Measurements from ENCODE around the gene VIM. TPM values are rescaled to one million over a fixed set of nuclear protein-coding genes. Genes with fewer than 3 reads are reported as not detected.
A peak's percentile ranks its signal among the peaks of the same experiment; 100 is the strongest.

The VIM gene
- total and polyA plus RNA-seq, 2 donors (not counting 1 experiment from before 2014, with no cell fraction given) = 4,882 to 7,192 TPM

- peaks cover 67% of the 10 kb centered on the region for H3K79me2 ChIP-seq (ENCODE audit: control insufficient read depth, insufficient read depth, low read length)
These were observed 2.1 kb downstream of the VIM start for GRCh38 chr10:17229967-17230682.

DNA sequence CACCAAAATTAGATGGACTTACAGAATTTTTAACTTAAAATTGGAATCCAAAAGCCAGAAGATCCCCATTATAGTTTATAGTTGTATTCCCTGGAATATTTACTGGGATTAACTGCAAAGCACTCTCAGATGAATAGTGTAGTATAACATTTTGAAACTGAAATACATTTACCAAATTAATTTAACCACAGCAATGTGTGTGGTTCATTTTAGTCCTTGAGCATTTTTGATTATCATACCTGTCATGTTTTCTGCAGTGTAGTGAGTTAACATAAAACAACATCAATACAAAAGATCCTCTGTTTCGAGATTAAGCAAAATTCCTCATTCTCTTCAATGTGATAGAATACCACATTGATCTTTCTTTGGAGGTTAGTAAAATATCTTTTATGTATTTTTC lies 3.7 kb downstream of the VIM start:
- Histone ChIP-seq H3K4me2 (ENCODE audit: extremely low read depth, insufficient read depth, low read length) (peak overlapping the region; percentile 92), H3K9me3 (ENCODE audit: control insufficient read depth, insufficient read depth, low read depth, low read length) (no peaks in the 10 kb centered on the region), H3K27me3 (ENCODE audit: control insufficient read depth, insufficient read depth, low read length) (no peaks in the 10 kb centered on the region), H3K27ac (ENCODE audit: insufficient read depth, low read length) (peak overlapping the region; percentile 91), H3K36me3 (ENCODE audit: control insufficient read depth, insufficient read depth, low read length) (peaks cover 28% of the 10 kb centered on the region), H3K9ac (ENCODE audit: insufficient read depth, low read length) (peak overlapping the region; percentile 46), H3K79me2 (ENCODE audit: control insufficient read depth, insufficient read depth, low read length) (peaks cover 65% of the 10 kb centered on the region), H4K20me1 (ENCODE audit: control insufficient read depth, extremely low read depth, insufficient read depth, low read length) (peaks cover 22% of the 10 kb centered on the region), H3K4me1 (ENCODE audit: control insufficient read depth, extremely low read depth, insufficient read depth, low read length) (peaks cover 18% of the 10 kb centered on the region), H2AFZ (ENCODE audit: low read length) (no peak overlapping the region), H3K4me3 (replicated peaks in 1 of 4; ENCODE audit: control extremely low read depth in 1 of 4, insufficient read depth in 1 of 4, low read depth in 3 of 4, low read length in 4 of 4) (peak overlapping the region; percentile 64 to 100 (median 90))
- TF ChIP-seq CTCF (conservative IDR thresholded peaks at IDR 0.05 in 1 of 2, IDR thresholded peaks at IDR 0.05 in 1 of 2; ENCODE audit: low read depth in 1 of 2, low read length in 2 of 2) (no peak), EZH2 (IDR thresholded peaks at IDR 0.05; ENCODE audit: low read length, missing control alignments) (no peak)
- no peak for DNase-seq (ENCODE audit: low read depth in 2 of 2)

More at GRCh38 chr10:17229967-17230682, 2.1 kb downstream of the VIM start:
- Histone ChIP-seq H3K36me3 (ENCODE audit: control insufficient read depth, insufficient read depth, low read length) (peaks cover 22% of the 10 kb centered on the region), H3K4me3 (replicated peaks in 1 of 4; ENCODE audit: control extremely low read depth in 1 of 4, insufficient read depth in 1 of 4, low read depth in 3 of 4, low read length in 4 of 4) (peak overlapping the region; percentile 64 to 100 (median 90)), H3K9ac (ENCODE audit: insufficient read depth, low read length) (peak overlapping the region; percentile 99), H4K20me1 (ENCODE audit: control insufficient read depth, extremely low read depth, insufficient read depth, low read length) (peaks cover 22% of the 10 kb centered on the region), H2AFZ (ENCODE audit: low read length) (no peak overlapping the region), H3K27ac (ENCODE audit: insufficient read depth, low read length) (peak overlapping the region; percentile 91), H3K4me2 (ENCODE audit: extremely low read depth, insufficient read depth, low read length) (no peak overlapping the region), H3K4me1 (ENCODE audit: control insufficient read depth, extremely low read depth, insufficient read depth, low read length) (peaks cover 19% of the 10 kb centered on the region), H3K9me3 (ENCODE audit: control insufficient read depth, insufficient read depth, low read depth, low read length) (no peaks in the 10 kb centered on the region), H3K27me3 (ENCODE audit: control insufficient read depth, insufficient read depth, low read length) (no peaks in the 10 kb centered on the region)
- DNase-seq (ENCODE audit: low read depth in 2 of 2) = peak; percentile 76 to 84
- no peak for TF ChIP-seq CTCF (conservative IDR thresholded peaks at IDR 0.05 in 1 of 2, IDR thresholded peaks at IDR 0.05 in 1 of 2; ENCODE audit: low read depth in 1 of 2, low read length in 2 of 2)
- TF ChIP-seq EZH2 (IDR thresholded peaks at IDR 0.05; ENCODE audit: low read length, missing control alignments) = no peak

- Histone ChIP-seq H3K4me2 (ENCODE audit: extremely low read depth, insufficient read depth, low read length) (peak overlapping the region; percentile 92), H2AFZ (ENCODE audit: low read length) (no peak overlapping the region), H3K36me3 (ENCODE audit: control insufficient read depth, insufficient read depth, low read length) (peaks cover 30% of the 10 kb centered on the region), H3K9ac (ENCODE audit: insufficient read depth, low read length) (peak overlapping the region; percentile 46), H3K4me3 (replicated peaks in 1 of 4; ENCODE audit: control extremely low read depth in 1 of 4, insufficient read depth in 1 of 4, low read depth in 3 of 4, low read length in 4 of 4) (peak overlapping the region; percentile 64 to 100 (median 90)), H3K27me3 (ENCODE audit: control insufficient read depth, insufficient read depth, low read length) (no peaks in the 10 kb centered on the region), H4K20me1 (ENCODE audit: control insufficient read depth, extremely low read depth, insufficient read depth, low read length) (peaks cover 23% of the 10 kb centered on the region), H3K9me3 (ENCODE audit: control insufficient read depth, insufficient read depth, low read depth, low read length) (no peaks in the 10 kb centered on the region), H3K27ac (ENCODE audit: insufficient read depth, low read length) (peak overlapping the region; percentile 91), H3K79me2 (ENCODE audit: control insufficient read depth, insufficient read depth, low read length) (peaks cover 63% of the 10 kb centered on the region), H3K4me1 (ENCODE audit: control insufficient read depth, extremely low read depth, insufficient read depth, low read length) (peaks cover 13% of the 10 kb centered on the region)
- DNase-seq (ENCODE audit: low read depth in 2 of 2) = no peak
- no peak for TF ChIP-seq CTCF (conservative IDR thresholded peaks at IDR 0.05 in 1 of 2, IDR thresholded peaks at IDR 0.05 in 1 of 2; ENCODE audit: low read depth in 1 of 2, low read length in 2 of 2)
- no peak for TF ChIP-seq EZH2 (IDR thresholded peaks at IDR 0.05; ENCODE audit: low read length, missing control alignments)
These were observed 4.4 kb downstream of the VIM start for GRCh38 chr10:17232276-17232960.

All from fibroblast of lung (primary cell).